ENCODE data around the gene USH1G.
"Not testable (repeated sequence)": the region's sequence is repeated elsewhere in the genome, so short reads cannot be mapped to it uniquely, and the experiment has no call there.

Gene USH1G

GRCh38 chr17:74930535-74931036, 7.5 kb upstream of the USH1G start:
- DNase-seq (ENCODE audit: low read depth, low spot score): no peak

GRCh38 chr17:74928786-74929185, 5.7 kb upstream of the USH1G start:
- no peak for DNase-seq (ENCODE audit: low read depth, low spot score)

GRCh38 chr17:74925242-74925641, 2.2 kb upstream of the USH1G start:
- no peak for DNase-seq (ENCODE audit: low read depth, low spot score)

GRCh38 chr17:74924250-74924948, 1.3 kb upstream of the USH1G start, which contains the start of gene OTOP2:
OTOP2 (plus strand) TSS chr17:74924273; CDS start chr17:74924633, 360 bp downstream.
- no peak for DNase-seq (ENCODE audit: low read depth, low spot score)

GRCh38 chr17:74923538-74924249, 639 bp upstream of the USH1G start:
- peak; percentile 34 for DNase-seq (ENCODE audit: low read depth, low spot score)

- no peak for DNase-seq (ENCODE audit: low read depth, low spot score)
Observed at GRCh38 chr17:74922172-74922571, 883 bp downstream of the USH1G start.

GRCh38 chr17:74921769-74922168, 1.3 kb downstream of the USH1G start:
- no peak for DNase-seq (ENCODE audit: low read depth, low spot score)

- DNase-seq (ENCODE audit: low read depth, low spot score): no peak
Observed at GRCh38 chr17:74921026-74921681, 1.9 kb downstream of the USH1G start.

- no peak for DNase-seq (ENCODE audit: low read depth, low spot score)
Observed at GRCh38 chr17:74920642-74921025, 2.4 kb downstream of the USH1G start.

- no peak for DNase-seq (ENCODE audit: low read depth, low spot score)
Observed at GRCh38 chr17:74920306-74920620, 2.8 kb downstream of the USH1G start.

GRCh38 chr17:74919440-74920305, 3.4 kb downstream of the USH1G start:
- peak; percentile 71 for DNase-seq (ENCODE audit: low read depth, low spot score)

- DNase-seq (ENCODE audit: low read depth, low spot score): no peak
Observed at GRCh38 chr17:74918906-74919305, 4.1 kb downstream of the USH1G start.

- DNase-seq (ENCODE audit: low read depth, low spot score): no peak
Observed at GRCh38 chr17:74917430-74917829, 5.6 kb downstream of the USH1G start.

GRCh38 chr17:74916851-74917199, 6.2 kb downstream of the USH1G start:
- no peak for DNase-seq (ENCODE audit: low read depth, low spot score)

- no peak for DNase-seq (ENCODE audit: low read depth, low spot score)
Observed at GRCh38 chr17:74916136-74916850, 6.8 kb downstream of the USH1G start.

GRCh38 chr17:74911423-74911822, 11.6 kb downstream of the USH1G start:
- DNase-seq (ENCODE audit: low read depth, low spot score): not testable (repeated sequence)

- DNase-seq (ENCODE audit: low read depth, low spot score): not testable (repeated sequence)
Observed at GRCh38 chr17:74909097-74909496, 14.0 kb downstream of the USH1G start.

GRCh38 chr17:74907012-74907411, 16.0 kb downstream of the USH1G start:
- no peak for DNase-seq (ENCODE audit: low read depth, low spot score)

GRCh38 chr17:74906214-74906793, 16.8 kb downstream of the USH1G start:
- DNase-seq (ENCODE audit: low read depth, low spot score): not testable (repeated sequence)

- no peak for DNase-seq (ENCODE audit: low read depth, low spot score)
Observed at GRCh38 chr17:74904687-74905409, 18.2 kb downstream of the USH1G start.

Data from ELF-1 (cell line).